GM18519 (cell line): Measurements from ENCODE around the gene RSRP1.
"Not testable (repeated sequence)": the region's sequence is repeated elsewhere in the genome, so short reads cannot be mapped to it uniquely, and the experiment has no call there.

Experiments
- ATAC-seq: cut with Tn5 transposase; IDR thresholded peaks from one replicate; pipeline ENCODE4 v1.9.1; 2021; ENCODE audit warnings: mild to moderate bottlenecking, moderate library complexity; ENCODE audit not compliant: unreplicated experiment, low FRiP score

RSRP1 gene

DNA sequence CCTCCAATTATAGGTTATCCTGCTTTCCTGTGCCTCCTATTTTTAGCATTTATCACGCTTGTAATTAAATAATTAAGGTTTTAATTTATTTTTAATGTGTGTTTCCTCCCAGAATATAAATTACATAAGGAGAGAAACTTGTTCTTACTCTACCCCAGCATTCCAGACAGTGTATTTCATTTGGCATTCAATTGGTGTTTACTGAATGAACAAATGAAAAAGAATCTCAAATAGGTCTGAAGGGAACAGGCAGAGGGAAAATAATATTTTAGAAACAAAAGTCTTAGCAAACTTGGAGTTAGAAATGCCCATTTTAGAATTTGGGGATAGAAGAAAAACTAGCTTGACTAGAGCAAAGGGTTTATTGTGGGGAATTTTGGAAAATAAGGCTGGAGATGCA, 9.9 kb upstream of the RSRP1 start:
- ATAC-seq, result no peak

GRCh38 chr1:25256578-25256965, 9.3 kb upstream of the RSRP1 start:
- ATAC-seq, result no peak

GRCh38 chr1:25255706-25256577, 8.7 kb upstream of the RSRP1 start:
- ATAC-seq, result no peak

- no peak for ATAC-seq
Measured at GRCh38 chr1:25253911-25254310, 6.7 kb upstream of the RSRP1 start.

DNA sequence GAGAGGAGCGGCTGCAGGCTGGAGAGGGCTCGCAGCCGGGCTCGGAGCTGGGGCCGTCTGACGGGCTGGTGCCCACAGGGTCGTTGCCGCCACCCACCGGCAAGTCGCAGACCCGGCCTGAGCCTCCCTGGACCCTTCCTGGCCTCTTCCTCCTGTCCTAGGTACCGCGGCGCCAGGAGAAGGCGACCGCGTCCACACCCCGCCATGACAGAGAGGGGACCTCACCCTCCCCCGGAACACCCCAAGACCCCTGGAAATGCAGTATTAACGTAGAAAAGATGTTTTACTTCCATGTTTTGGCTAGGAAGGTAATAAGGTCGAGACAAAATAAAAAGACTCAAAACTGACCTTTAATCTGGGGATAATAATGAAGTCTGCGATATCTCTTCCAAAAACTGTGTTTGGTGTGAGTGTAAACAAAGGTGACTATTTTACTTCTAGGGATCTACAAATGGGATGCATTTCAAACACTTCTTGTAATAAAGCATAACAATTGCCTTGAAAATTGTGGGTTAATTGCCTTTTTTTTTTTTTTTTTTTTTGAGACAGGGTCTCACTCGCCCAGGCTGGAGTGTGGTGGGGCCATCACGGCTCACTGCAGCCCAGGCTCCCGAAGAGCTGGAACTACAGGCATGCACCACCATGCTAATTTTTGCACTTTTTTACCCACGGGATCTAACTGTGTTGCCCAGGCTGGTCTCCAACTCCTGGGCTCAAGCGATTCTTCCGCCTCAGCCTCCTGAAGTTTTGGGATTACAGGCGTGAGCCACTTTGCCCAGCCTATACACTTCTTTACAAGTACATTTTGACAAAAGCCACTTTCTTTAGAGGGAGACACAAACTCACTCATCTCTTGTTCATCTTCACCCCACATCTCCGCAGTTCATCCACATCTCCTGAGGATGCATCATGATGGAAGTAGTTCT, 838 bp upstream of the RSRP1 start:
- no peak for ATAC-seq

DNA sequence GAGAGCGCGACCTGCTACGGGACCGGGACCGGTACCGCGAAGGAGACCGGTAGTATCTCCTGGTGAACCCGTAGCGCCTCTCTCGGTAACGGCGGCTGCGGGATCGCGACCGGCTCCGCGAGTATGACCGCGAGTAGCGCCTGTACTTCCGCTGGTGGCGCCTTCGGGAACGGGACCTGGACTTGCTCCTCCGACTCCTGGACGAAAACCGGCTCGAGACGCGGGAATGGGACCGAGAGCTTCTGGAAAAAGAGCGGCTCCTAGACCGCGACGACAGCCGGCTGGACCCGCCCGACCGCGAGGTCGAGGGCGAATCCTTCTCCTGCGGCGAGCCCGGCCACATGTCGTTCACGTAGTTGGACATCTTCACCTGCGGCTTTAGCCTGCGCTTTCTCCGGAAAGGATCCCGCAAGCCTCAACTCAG, 642 bp downstream of the RSRP1 start:
- no peak for ATAC-seq

DNA sequence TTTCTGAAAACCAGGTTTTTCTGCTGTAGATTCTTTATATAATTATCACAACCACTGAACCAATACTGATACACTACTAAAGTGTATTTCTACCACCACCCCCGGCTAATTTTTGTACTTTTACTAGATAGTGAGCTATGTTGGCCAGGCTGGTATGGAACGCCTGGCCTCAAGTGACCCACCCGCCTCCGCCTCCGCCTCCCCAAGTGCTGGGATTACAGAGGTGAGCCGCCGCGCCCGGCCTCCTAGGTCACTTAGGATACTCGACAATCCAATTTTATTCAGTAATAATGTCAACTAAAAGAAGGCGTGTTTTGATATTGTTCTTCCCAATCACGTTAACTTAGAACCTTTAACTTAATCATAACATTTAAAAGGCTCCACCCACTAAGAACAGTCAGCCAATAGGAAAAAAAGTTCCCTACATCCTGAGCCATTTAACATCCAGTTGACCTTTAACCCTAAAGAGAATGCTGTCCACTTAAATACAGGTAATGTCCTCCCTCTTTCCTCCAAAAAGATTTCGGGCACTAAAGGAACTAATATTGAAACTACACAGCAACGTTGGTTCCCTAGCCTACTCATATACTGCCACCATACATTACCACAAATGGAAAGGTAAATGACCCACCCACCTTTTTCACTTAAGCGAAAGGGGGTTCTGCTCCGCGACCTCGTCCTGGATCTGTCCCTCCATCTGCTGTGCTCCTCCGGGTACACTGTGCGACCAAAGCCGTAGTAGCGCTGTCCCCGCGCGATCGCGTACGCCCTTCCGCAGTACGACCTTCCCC, 1.2 kb downstream of the RSRP1 start:
- no peak for ATAC-seq

- no peak for ATAC-seq
Measured at GRCh38 chr1:25245393-25245792, 1.9 kb downstream of the RSRP1 start.

DNA sequence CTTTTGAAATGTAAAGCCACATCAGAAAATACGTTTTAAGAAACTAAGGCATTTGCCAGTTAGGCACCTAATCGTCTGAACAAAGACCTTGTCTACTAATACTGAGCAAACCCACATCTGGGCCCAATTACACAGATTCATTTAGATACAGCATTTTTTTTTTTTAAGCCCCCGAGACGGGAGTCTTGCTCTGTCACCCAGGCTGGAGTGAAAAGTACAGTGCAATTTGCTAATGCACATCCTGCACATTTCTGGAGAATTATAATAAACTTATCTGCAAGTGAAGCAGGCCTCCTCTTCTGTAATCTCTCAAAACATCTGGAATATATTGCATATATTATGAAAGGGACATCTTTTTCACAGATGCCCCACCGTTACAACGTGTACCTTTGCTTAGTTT, 3.3 kb downstream of the RSRP1 start:
- ATAC-seq, result no peak

GRCh38 chr1:25239681-25240541, 7.3 kb downstream of the RSRP1 start:
- peak; percentile 40 for ATAC-seq

DNA sequence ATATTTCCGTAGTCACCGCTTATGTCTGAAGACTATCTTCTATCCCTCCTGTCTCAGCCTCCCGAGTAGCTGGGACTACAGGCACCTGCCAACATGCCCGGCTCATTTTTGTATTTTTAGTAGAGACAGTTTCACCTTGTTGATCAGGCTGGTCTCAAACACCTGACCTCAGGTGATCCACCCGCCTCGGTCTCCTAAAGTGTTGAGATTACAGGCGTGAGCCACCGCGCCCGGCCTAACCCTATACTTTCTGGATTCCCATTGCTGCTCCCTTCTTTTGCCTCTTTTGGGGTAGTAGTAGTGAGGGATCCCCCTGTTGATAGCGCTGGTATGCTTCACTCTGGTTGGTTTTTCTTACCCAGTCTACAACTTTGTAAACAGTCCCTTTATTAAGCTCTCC, 9.2 kb downstream of the RSRP1 start:
- ATAC-seq, result no peak

DNA sequence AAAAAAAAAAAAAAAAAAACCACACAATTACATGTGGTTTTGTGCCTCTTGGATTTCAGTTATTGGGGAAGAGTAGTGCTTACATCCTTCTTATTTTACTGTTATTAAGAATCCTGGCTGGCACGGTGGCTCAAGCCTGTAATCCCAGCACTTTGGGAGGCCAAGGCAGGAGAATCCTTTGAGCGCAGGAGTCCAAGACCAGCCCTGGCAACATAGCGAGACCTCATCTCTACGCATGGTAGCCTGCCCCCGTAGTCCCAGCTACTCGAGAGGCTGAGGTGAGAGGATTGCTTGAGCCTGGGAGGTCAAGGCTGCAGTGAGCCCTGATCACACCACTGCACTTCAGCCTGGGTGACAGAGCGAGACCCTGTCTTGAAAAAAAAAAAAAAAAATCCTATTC, 11.0 kb downstream of the RSRP1 start:
- not testable (repeated sequence) for ATAC-seq

- not testable (repeated sequence) for ATAC-seq
Measured at GRCh38 chr1:25235411-25235810, 11.8 kb downstream of the RSRP1 start.

DNA sequence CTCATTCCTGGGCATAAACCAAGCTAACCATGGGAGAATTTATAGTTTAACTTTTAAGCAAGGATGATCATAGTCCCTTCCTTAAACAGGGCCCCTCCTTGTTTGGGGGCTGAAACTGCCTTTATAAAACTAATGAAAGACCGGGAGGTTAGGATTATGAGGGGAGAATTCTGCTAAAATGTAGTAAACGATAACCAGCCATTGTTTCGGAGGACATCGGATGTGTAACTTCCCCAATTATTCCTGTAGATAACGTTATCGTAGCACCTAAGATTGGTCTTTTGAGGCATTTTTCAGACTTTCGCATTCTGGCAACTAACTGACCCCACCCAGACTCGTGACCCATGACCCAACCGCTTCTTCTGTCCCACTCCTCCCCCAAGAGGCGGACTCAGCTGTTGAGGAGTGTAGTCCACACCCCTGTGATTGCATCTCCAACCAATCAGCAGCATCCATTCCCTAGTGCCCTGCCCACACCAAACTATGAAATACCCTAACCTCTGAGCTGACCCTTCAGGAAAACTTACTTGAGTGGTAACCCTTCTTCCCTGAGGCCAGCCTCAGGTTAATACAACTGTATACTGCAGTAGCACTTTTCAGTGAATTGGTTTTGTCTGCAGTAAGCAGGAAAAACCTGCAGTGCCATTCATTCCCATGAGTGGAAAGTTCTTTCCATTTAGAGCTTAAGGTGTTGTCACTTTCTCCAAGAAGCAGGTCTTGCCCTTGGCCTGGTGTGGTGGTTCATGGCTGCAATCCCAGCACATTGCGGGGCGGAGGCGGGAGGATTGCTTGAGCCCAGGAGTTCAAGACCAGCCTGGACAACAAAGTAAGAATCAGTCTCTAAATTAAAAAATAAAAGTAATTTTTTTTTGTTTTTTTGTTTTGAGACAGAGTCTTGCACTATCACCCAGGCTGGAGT, 14.1 kb downstream of the RSRP1 start:
- ATAC-seq, result no peak

- no peak for ATAC-seq
Measured at GRCh38 chr1:25232027-25232865, 15.0 kb downstream of the RSRP1 start, which contains the start of gene SYF2. Gene SYF2, minus strand, starts transcription at chr1:25232502. Its CDS starts 35 bp downstream, at chr1:25232467.

GRCh38 chr1:25223471-25223870, 23.8 kb downstream of the RSRP1 start:
- no peak for ATAC-seq

GRCh38 chr1:25222606-25223005, 24.6 kb downstream of the RSRP1 start:
- ATAC-seq, result no peak

DNA sequence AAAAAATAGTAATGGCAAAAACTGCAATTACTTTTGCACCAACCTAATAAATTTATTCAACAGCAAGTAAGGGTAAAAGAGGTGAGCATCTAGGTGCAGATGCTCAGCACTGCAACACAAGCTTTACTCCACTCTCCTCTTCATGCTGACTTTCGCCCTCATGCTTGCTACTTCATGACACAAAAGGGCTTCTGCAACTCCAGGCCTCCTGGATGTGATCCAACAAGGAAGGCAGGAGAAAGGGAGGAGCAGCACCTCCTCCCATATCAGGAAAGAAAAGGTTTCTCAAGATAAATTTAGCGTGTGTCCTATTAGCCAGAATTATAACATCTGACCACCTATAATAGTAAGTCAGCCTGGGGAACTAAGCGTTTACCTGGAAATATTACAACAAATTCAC, 26.6 kb downstream of the RSRP1 start:
- no peak for ATAC-seq
